Epidermal melanocyte (primary cell): ENCODE measurements around the gene GAS2L1.

Source experiments
- DNase-seq: peaks from one replicate; pipeline ENCODE4 v3.0.0; 2011; ENCODE audit warnings: low spot score; ENCODE audit not compliant: insufficient read length

The GAS2L1 gene

DNA sequence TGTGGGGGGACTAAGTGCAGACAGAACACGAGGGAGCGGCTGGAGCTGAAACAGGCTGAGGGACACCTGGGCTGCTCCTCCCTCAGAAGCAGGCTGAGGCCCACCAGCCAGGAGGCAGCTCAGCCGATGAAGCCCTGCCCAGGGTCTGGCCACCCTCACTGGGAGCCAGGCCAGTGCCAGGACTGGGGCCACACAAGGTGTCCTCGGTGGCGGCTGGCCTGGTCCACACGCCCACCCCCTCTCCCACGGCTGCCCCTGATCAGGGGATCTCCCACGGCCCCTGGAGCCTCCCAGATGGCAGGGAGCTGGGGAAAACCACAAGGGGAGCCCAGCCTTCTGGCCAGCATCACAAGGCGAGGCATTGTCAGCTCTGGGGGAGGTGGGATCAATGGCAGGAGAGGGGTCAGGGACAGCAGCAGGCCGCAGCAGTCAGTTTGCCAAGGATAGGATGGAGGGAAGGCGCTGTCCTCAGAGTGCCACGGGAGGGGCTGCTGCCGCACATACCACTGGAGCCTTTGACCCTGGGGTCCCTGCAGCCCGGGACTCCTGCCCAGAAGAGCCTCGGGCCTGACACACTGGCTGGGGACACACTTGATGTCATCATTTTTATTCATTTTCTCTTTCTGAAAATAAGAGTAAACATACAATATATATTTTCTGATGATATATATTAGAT lies 20.8 kb downstream of the GAS2L1 start:
- no peak for DNase-seq

DNA sequence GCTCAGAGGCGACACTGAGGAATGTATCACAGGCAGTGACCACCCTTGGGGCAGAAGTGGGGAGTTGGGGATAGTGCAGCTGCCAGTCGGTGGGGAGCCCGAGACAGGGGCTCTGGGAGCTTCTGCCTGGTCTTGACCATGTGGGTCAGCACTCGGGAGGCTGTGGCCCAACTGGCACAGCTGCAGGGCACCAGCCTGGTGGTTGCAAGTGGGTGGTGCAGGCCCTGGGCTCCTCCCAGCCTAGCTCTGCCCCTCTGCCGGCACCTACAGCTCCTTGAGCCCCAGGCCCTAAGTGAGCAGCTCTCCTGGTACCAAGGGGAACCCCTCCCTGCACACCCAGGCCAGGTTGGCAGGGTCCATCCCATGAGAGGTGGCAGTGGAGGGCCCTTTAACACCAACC lies 21.6 kb downstream of the GAS2L1 start:
- DNase-seq = no peak

DNA sequence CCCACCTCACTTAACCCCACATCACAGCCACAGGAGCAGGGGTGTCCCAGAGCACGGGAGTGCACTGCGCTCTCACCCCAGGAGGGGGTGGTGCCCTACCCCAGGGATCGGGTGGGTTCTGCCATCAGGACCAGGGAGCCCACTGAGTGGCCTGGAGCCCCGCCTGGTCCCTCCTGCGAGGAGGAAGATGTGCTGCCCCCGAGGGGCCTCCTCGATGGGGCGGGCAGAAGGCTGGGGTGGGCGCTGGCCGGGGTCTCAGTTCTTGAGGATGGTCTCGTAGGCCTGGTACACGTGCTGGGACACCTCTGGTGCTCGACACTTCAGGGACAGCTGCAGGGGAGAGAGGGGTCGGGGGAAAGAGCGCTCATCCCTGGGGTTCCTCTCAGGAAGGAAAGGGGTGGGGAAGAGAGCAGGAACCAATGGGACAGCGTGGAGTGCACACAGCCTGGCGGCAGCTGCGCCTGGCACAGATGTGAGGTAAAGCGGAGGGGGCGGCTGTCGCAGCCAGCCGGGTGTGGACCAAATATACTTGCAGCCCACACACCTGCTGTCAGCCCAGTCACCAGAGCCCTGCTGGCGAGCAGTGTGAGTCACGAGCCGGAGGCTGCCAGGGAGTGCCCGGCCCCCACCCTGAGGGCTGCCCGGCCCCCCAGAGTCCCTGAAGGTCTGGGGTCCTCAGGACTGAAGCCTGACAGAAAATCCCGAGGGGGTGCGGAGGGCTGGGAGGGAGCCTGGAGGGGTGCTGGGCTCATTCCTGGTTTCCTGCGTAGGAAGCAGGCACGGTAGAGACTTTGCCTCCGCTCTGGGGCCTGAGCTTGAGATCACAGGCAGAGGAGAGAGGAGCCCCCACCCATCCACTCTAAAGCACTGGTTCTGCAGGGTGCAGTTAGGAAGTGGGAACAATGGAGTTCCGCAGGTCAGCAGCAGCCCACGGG lies 22.4 kb downstream of the GAS2L1 start:
- DNase-seq = no peak

DNA sequence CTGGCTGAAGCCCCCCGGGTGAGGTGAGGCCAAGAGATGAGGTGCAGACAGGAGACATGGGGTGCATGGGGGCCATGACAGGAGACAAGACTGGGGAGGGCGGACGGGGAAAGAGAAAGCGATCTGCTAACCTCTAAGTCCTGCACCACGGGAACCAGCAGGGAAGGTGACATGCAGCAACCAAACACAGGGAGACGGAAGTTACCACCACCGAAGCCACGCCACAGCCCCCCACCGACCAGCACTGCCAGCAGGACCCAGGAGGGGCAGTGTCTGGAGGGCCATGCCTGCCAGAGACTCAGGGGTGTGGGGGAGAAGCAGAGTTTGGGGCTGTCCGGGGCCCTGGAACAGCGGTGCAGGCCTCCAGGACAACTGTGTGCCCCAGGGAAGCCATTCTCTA lies 23.1 kb downstream of the GAS2L1 start:
- no peak for DNase-seq

DNA sequence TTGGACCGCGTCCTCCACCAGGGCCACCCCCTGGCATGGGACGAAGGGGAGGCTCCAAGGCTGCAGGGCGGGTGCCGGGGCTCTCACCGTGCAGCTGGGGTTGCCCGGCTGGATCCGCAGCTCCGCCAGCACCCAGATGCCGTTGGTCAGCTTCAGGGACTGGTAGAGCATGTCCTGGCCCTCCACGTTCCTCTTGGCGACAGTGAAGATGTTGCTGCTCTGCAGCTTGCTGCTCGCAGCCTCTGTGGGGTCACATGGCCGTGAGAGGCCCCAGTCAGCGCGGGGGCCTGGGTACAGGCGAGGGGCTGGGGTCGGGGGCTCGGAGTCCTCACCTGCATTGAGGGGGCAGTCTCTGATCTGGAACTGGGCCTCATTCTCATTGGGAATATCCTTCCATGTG lies 23.8 kb downstream of the GAS2L1 start:
- no peak for DNase-seq

DNA sequence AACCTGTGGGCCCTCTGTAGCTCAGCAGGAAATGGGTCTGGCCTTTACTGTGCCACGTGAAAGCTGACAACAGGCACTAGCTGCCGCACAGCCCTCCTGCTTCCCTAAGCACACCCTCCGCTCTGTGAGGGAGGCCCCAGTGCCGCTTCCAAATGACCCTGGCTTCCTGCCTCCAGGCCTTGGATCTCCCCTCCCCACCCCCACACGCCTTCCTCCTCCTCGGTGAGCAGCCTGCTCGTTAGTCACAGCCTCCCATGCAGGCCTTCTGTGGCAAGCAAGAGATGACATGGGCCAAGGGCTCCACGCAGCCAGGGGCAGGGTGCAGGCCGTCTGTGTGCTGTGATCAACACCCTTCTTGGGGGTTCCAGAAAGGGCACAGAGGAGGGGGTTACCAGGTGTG lies 24.3 kb downstream of the GAS2L1 start:
- DNase-seq = no peak

DNA sequence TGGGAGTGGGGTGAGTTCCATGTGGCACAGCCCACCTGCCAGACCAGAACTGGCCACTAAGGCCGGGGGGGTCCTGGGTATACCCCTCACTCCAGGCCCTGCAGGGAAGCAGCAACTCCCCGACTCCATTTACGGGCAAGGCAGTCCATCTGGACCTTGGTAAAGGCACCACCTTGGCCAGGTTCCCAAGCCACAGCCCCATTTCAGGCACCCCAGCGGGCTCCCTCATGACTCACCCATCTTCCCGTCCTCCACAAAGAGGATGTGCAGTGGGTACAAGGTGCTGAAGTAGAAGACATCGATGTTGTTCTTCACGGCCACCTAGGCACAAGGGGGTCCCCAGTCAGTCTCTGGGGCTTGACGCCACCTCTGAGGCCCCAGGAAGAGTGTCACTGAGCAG lies 24.8 kb downstream of the GAS2L1 start:
- no peak for DNase-seq

DNA sequence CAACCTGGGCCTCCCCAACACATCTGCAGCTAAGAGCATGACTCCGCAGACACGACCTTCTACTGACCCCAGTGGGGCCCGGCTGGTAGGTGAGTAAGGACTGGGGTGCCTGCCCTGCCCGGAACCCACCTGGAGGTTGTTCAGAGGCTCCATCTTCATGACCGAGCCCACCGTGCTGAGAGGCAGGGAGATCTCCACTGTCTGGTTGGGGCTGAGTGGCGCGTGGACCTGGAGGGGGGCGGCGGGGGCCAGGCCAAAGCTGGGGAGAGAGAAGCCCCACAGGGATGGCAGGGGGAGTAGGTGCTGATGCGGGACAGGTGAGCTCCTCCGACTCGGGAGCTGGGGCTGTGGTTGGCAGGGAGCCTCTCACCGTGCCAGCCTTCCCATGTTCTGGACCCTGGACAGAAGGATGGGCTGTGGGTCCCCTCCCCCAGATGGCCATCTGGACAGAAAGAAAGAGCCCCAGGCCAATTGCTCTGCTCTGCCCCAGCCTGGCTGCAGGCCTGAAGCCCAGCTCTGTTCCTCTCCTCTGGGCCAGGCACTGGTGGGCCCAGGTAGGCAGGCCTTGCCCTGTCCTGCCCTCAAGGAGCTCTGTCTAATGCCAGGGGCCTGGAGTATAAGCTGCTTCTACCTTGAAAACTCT lies 25.3 kb downstream of the GAS2L1 start:
- DNase-seq = no peak

DNA sequence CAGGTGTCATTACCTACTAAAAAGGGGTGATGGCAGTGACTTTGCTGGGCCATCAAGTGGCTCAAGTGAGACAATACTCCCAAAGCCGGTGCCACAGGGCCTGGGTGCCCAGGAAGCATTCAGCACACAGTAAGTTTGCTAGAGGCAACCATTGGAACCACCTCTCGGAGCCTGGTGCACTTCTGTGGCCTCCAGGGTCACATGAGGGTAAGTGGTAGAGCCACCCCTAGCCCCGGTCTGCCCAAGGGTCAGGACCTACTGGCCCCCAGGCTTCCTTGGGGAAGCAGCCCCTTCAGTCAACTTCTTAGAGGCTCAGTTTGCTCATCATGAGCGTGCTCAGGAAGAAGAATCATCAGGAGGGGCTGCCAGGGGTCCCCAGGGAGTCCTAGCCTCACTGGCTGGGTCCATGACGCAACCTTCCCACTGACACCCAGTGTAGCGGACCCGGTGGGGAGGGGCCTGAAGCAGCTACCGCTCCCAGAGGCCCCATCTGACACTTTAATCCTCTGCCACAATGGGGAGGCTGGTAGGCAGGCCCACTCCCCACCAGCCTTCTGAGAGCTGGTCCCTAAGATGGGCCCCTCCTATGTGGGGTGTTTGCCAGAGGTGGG lies 26.5 kb downstream of the GAS2L1 start:
- DNase-seq = no peak

DNA sequence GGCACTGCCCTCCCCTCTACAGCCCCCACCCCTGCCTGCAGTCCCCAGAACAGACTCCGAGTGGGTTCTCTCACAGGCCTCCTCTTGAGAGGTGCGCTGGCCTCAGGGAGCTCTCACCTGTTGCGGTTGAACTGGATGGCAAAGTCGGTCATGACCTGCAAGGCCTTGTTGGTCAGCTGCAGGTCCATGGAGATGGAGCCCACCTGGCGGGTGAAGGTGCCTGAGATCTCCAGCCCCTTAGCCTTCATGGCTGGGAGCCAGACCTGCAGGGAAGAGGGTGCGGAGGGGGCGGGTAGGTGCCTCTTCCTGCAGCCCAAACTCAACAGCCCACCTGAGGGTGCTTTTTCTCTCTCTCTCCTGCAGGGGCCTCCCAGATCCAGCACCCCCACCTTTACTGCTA lies 27.7 kb downstream of the GAS2L1 start:
- no peak for DNase-seq

DNA sequence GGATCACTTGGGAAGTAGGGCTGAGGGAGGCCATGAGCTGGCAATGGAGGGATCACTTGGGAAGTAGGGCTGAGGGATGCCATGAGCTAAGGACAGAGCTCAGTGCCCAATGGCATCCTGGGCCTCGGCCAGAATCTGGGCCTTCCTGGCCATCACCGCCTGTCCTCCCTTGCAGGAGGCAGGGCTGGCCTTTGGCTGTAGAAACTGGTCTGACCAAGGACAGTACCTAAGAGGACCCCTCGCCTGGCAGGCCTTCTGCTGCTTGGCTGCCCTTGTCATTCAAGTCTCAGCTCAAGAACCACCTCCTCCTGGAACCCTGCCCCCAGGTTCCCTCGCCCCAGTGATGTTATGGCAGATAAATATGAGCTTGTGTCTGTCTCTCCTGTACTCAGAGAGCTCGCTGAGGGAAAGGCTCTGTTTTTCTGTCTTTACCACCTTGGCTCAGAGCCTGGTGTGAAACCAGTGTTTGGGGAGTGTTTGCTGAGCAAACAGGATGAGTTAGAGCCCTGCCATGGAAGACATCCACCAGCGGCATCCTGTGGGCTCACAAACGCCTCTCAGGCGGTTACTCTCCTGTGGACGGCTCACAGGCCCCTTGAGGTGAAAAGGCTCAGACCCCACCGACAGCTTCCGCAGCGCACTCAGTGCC lies 28.4 kb downstream of the GAS2L1 start:
- DNase-seq = no peak

DNA sequence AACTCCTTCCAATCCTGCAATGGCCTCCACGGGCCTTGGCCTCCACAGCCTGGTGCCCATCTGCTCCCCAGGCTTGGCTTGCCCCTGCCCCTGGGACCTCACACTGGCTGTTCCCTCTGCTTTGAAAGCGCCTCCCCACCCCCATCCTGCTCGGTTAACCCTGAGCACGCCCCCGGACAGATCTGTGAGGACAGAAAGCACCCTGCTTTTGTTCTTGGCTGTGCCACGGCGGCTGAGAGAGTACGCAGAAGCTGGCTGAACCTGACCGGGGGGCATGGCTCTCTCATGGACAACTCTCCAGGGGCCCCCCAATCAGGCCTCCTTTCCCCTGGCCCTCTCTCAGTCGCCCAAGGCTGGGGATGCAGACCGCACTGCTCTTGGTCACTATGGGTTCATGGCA lies 29.2 kb downstream of the GAS2L1 start:
- no peak for DNase-seq

DNA sequence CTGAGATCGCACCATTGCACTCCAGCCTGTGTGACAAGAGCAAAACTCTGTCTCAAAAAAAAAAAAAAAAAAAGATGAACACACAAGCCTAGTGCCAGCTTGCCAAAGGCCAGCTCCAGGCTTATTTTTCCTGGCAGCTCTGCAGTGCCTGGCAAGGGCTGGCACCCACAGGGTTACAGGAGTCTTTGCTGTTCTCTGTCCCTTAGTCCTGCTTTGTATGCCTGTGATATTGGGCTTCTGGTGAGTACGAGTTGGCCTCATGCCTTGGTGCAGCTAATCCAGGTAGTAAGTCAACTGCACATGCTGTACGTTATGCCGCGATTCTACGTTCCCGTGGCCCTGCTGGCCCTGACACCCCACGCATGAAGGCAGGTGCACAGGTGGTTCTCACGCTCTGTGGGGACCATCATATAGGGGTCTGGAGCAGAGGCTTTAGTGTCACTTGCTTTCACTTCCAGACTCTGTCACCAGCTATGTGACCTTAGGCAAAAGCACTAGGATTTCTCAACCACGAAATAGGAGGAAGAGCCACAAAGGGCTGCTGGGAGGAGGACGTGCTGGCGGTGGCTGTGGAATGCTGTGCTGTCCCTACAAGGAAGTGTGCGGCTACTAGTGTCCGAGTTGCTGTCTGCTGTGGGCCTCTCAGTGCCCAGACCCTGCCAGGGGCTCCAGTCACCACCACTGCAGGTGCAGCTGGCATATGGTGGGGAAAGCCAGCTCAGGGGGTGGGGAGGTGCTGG lies 30.5 kb downstream of the GAS2L1 start:
- DNase-seq = no peak

DNA sequence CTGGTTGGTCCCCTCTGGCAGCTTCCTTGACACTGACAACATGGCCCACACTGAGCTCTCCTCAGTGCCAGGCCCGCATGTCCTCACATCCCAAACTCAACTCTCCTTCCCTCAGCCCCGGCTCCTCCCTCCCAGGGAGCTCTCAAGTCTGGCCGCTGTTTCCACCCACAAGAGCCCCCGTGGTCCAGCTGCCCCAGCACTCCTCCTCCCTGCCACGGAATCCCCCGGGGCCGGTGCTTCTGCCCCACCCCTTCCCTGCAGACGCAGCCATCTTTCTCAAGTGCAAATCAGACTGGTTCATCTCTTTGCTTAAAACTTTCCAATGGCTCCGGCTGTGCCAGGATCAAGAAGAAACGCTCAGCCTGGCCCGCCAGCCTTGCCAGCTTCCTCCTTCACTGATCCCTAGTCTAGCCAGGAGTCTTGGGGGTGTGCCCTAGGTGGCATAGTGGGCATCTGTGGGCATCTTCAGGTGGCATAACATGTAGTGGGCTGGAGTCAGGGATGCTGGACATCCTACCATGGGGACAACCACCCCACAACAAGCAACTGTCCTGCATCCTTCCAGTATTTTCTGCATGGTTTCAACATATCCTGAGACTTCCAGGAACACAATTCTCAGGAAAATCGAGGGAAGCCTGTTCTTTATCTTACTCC lies 31.3 kb downstream of the GAS2L1 start:
- DNase-seq = no peak

DNA sequence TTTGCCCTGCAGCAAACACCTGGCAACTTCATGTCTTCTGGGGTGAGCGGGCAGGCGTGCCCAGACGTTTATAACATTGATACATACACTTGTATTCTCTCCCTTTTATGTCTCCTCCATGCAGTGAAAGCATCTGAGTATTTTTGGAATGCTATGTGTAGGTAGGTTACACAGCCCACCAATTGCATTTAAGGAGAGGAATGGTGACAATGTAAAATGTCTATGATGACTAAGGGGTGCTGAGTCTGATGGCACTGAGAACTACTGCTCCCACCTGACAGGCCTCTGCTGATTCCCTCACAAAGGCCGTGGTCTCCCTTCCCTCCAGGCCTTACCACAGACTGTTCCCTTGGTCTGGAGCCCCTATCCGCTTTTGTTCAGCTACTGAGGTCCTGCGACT lies 31.9 kb downstream of the GAS2L1 start:
- no peak for DNase-seq

DNA sequence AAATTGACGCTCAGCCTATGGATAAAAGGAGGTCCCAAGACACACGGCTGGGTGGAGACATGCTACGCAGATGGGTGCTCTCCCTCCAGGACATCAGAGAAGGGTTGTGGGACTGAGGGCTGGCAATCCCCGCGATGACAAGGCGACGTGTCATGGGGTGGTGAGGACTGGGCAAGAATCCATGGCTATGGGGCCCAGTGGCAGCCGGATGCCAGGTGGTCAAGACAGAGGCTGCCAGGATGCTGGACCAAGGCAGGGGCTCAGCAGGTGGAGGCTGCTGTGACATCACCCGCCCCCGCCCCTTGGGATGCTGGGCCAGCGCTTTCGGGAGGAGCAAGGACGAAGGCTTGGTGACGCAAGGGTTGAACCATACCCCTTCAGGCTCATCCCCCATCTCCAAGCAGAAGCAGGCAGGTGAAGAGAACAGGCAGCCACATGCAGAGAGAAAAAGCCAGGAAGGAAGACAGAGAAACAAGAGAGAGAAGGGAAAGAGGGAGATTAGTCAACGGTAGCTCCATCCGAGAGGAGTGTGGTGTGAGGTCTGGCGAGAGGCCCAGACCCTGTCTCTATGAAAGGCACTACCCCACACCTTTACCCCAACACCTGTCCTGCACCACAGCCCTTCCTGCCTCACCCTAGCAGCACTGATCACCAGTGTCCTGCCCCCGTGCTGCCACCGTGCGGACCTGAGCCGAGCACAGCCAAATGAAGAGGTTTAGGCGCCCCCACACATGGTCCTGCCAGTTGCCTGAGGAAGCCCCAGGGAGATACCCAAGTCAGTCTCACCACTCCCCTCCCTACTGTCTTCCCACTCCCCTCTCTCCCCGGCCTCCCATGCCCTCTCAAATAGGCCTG lies 33.2 kb downstream of the GAS2L1 start:
- DNase-seq = no peak

DNA sequence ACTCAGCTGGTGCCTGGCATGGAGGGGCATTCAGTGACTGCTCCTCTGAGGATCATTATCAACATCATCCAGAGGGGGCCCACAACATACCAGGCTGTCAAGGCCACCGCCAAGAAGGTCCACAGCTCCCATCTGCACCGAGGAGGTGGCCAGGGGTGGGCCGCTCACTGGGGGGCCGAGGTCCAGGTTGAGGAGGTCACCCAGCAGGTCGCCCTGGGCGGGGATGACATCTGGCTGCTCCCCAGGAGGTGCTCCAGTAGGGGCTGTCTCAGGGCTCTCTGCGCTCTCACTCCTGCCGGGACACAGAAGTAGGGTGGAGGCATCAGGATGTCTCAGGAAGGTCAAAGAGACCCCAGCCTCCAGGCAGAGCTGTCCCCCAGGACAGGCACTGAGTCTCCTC lies 34.1 kb downstream of the GAS2L1 start:
- DNase-seq = no peak

DNA sequence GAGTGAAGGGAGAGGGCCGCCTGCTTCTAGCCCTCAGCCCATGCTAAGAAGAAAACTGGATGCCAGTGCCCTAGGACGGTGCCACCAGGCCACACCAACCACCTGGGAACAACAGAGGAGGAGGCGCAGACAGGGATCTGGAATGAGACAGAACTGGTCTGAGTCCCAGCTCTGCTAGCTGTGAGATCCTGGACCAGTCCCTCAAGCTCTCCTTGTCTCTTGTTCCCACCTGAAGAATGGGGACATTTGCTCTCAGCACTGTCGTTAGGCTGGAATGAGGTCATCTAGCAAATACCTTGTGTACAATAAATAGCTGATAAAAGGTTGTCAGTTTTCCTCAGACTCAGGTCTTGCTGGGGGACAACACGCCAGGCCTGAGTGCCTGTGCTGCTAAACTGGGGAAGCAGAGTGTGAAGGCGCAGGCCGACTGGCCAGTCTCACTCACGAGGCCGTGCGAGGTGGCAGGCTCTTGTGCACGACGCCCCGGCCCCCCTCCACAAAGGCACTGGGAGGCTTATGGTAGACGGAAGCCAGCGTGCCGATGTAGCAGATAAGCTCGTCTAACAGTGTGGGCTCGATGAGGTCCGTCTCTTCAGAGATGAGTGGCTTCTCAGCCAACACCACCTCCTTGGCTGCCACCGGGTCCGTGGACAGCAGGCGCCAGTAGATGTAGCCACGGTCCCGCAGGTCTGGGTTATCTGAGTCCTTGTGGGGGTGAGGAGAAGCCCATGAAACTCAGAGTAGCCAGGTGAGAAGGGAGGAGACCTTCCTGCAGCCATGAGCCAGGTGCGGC lies 34.8 kb downstream of the GAS2L1 start:
- no peak for DNase-seq

DNA sequence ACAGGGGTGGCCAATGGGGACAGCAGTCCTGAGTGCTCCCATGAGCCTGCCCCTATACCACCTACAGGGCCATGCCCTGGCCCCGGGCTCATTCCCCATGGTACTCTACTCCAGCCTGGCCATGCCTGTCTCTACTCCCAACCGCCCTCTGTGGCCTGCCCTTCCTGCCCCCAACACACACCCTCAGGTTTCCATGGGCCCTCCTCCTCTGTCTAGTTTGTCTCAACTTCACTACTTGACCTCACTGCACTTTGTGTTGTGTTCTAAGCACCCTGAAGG lies 35.3 kb downstream of the GAS2L1 start:
- DNase-seq = no peak
